GM06990 (cell line): ENCODE measurements around the gene MESD.

Source experiments
- DNase-seq: peaks from one replicate; pipeline ENCODE4 v3.0.0-alpha.2; 2011; ENCODE audit not compliant: insufficient read length; ENCODE audit errors: extremely low read depth
- H3K27me3 ChIP-seq: replicated peaks from 2 replicates; pipeline ENCODE4 v1.6.0; 2011; ENCODE audit warnings: low read length; ENCODE audit not compliant: control insufficient read depth, insufficient read depth
- H3K36me3 ChIP-seq: 2 replicates; pipeline ENCODE4 v1.5.1; 2011; ENCODE audit warnings: low read length; ENCODE audit not compliant: control insufficient read depth, insufficient read depth
- H3K4me3 ChIP-seq: replicated peaks from 2 replicates; pipeline ENCODE4 v1.5.1; 2011; ENCODE audit warnings: low read depth, mild to moderate bottlenecking, control low read depth, low read length
- CTCF ChIP-seq: IDR thresholded peaks from 2 replicates; pipeline ENCODE4 v1.5.1; 2011; ENCODE audit warnings: low read length, control low read depth, mild to moderate bottlenecking, inconsistent platforms; ENCODE audit not compliant: insufficient read depth, poor library complexity, severe bottlenecking

Gene MESD

GRCh38 chr15:80931191-80931590 is 58.4 kb downstream of the MESD start:
- DNase-seq, result no peak
- TF ChIP-seq CTCF, result no peak
- no peaks in the 10 kb centered on the region; the same call in 1 of the 2 replicates for H3K27me3 ChIP-seq
- H3K4me3 ChIP-seq, result no peak overlapping the region
- H3K36me3 ChIP-seq, result no peaks in the 10 kb centered on the region

GRCh38 chr15:80929689-80930088 is 59.9 kb downstream of the MESD start:
- Histone ChIP-seq H3K36me3 (no peaks in the 10 kb centered on the region), H3K4me3 (no peak overlapping the region), H3K27me3 (no peaks in the 10 kb centered on the region; the same call in 1 of the 2 replicates)
- no peak for DNase-seq
- no peak for TF ChIP-seq CTCF

- TF ChIP-seq CTCF, result no peak
- Histone ChIP-seq H3K27me3 (no peaks in the 10 kb centered on the region; the same call in 1 of the 2 replicates), H3K36me3 (no peaks in the 10 kb centered on the region), H3K4me3 (no peak overlapping the region)
- DNase-seq, result no peak
These were observed 60.4 kb downstream of the MESD start for GRCh38 chr15:80929225-80929624.

- DNase-seq, result no peak
- TF ChIP-seq CTCF, result no peak
- Histone ChIP-seq H3K27me3 (no peaks in the 10 kb centered on the region; the same call in 1 of the 2 replicates), H3K4me3 (no peak overlapping the region), H3K36me3 (no peaks in the 10 kb centered on the region)
These were observed 63.5 kb downstream of the MESD start for GRCh38 chr15:80926126-80926525.

- no peak for TF ChIP-seq CTCF
- no peak for DNase-seq
- H3K36me3 ChIP-seq, result no peaks in the 10 kb centered on the region
- no peak overlapping the region for H3K4me3 ChIP-seq
- no peaks in the 10 kb centered on the region; the same call in 1 of the 2 replicates for H3K27me3 ChIP-seq
These were observed 64.0 kb downstream of the MESD start for GRCh38 chr15:80925597-80926059.

- no peak for TF ChIP-seq CTCF
- no peak overlapping the region for H3K4me3 ChIP-seq
- H3K27me3 ChIP-seq, result no peaks in the 10 kb centered on the region
- H3K36me3 ChIP-seq, result no peaks in the 10 kb centered on the region
- no peak for DNase-seq
These were observed 65.3 kb downstream of the MESD start for GRCh38 chr15:80924278-80924677.
